CD4-positive, alpha-beta memory T cell (primary cell): ENCODE data around the gene CPSF7. TPM values are rescaled to one million over a fixed set of nuclear protein-coding genes. Genes with fewer than 3 reads are reported as not detected.

Experiments used
- CTCF ChIA-PET: fragments of 350-600 bp; sonication (Branson Sonifier 250); formaldehyde crosslinking; loops from one replicate; lab custom pipeline; 2021; ENCODE audit warnings: inconsistent platforms; ENCODE audit not compliant: partially characterized antibody; lab: Charles Lee
- POLR2A ChIA-PET: fragments of 350-600 bp; sonication (Branson Sonifier 250); formaldehyde crosslinking; loops from one replicate; lab custom pipeline; 2021; ENCODE audit not compliant: partially characterized antibody; lab: Charles Lee
- DNase-seq, 5 donors: peaks; one replicate each; pipeline versions ENCODE4 v3.0.0 to v3.0.0-alpha.2; 2020 to 2022; ENCODE audit warnings: mixed read lengths in 1 of 5
- H3K27ac ChIP-seq: one replicate; pipeline ENCODE4 v1.7.0; 2013; ENCODE audit warnings: low read depth, low read length
- H3K27me3 ChIP-seq: 2 replicates; pipeline ENCODE4 v1.7.0; 2013; ENCODE audit warnings: mild to moderate bottlenecking, low read length, moderate library complexity; ENCODE audit not compliant: insufficient read depth
- H3K36me3 ChIP-seq: 2 replicates; pipeline ENCODE4 v1.7.0; 2013; ENCODE audit warnings: mild to moderate bottlenecking, low read length, moderate library complexity; ENCODE audit not compliant: insufficient read depth
- H3K4me1 ChIP-seq: 2 replicates; pipeline ENCODE4 v1.7.0; 2013; ENCODE audit warnings: mild to moderate bottlenecking, low read length, moderate library complexity; ENCODE audit not compliant: insufficient read depth
- H3K4me3 ChIP-seq, 2 donors: one replicate each; pipeline ENCODE4 v1.7.0; 2013; ENCODE audit warnings: low read length in 2 of 2, mild to moderate bottlenecking in 1 of 2
- H3K9me3 ChIP-seq, 2 donors: one replicate each; pipeline ENCODE4 v1.7.0; 2013; ENCODE audit warnings: low read length in 2 of 2, control low read depth in 1 of 2; ENCODE audit not compliant: control insufficient read depth in 1 of 2
- H3K27ac Mint-ChIP-seq, 7 donors: one replicate each; pipeline ENCODE4 v1.8.0; 2020 to 2021; ENCODE audit warnings: mixed read lengths in 7 of 7, mild to moderate bottlenecking in 6 of 7, inconsistent platforms in 3 of 7, moderate library complexity in 3 of 7
- H3K27me3 Mint-ChIP-seq, 2 donors: one replicate each; pipeline ENCODE4 v1.8.0; 2020 to 2021; ENCODE audit warnings: mixed read lengths in 2 of 2
- H3K36me3 Mint-ChIP-seq, 2 donors: one replicate each; pipeline ENCODE4 v1.8.0; 2020 to 2021; ENCODE audit warnings: mixed read lengths in 2 of 2, inconsistent platforms in 1 of 2, mild to moderate bottlenecking in 1 of 2
- H3K4me1 Mint-ChIP-seq, 4 donors: one replicate each; pipeline ENCODE4 v1.8.0; 2020 to 2021; ENCODE audit warnings: mixed read lengths in 4 of 4, mild to moderate bottlenecking in 1 of 4
- H3K4me3 Mint-ChIP-seq, 8 donors: one replicate each; pipeline ENCODE4 v1.8.0; 2020 to 2021; ENCODE audit warnings: mixed read lengths in 8 of 8, mild to moderate bottlenecking in 7 of 8, moderate library complexity in 6 of 8, inconsistent platforms in 3 of 8
- H3K9me3 Mint-ChIP-seq, 8 donors: one replicate each; pipeline ENCODE4 v1.8.0; 2020 to 2021; ENCODE audit warnings: mixed read lengths in 8 of 8, mild to moderate bottlenecking in 5 of 8, inconsistent platforms in 3 of 8, moderate library complexity in 1 of 8
- intact Hi-C: fragments of 100-400 bp; cut with micrococcal nuclease; formaldehyde crosslinking; loops from one replicate; pipeline ENCODE4 v1.15.1; 2023
- polyA plus RNA-seq, 2 donors: library from polyadenylated mRNA; unstranded; fragments of 300-500 nt; fragmentation: Illumina TruSeq; gene quantifications; one replicate each; pipeline ENCODE4 v1.2.3, GENCODE V29; 2021
- total RNA-seq, 2 experiments: library from RNA; stranded (reverse); gene quantifications; one replicate each; pipeline ENCODE4 v1.2.3, GENCODE V29; 2021

The CPSF7 gene
- total and polyA plus RNA-seq, 4 experiments from 2014 or later, result 19.9 to 149 (median 89.4) TPM

- Mint-ChIP-seq H3K27me3 (no peaks in the 10 kb centered on the region), H3K4me3 (no peak overlapping the region), H3K27ac (peak overlapping the region in 3 of 7 donors; percentile 8 to 72 (median 72)), H3K36me3 (peaks cover 51 to 87% of the 10 kb centered on the region in 2 donors), H3K9me3 (no peaks in the 10 kb centered on the region), H3K4me1 (peaks cover 27 to 68% (median 41%) of the 10 kb centered on the region in 4 donors)
- ChIA-PET POLR2A (interaction anchor here (0.7 kb wide), 1 partner anchor 300 kb away, joined by 7 read pairs; no protein-coding TSS in a partner anchor), CTCF (interaction anchor here (1.4 to 2.4 kb wide), 3 partner anchors 14 to 86 kb away, joined by 3 to 7 read pairs (median 3); no protein-coding TSS in a partner anchor)
- Histone ChIP-seq H3K9me3 (no peaks in the 10 kb centered on the region), H3K4me3 (no peak overlapping the region), H3K27ac (no peak overlapping the region), H3K36me3 (peaks cover 76% of the 10 kb centered on the region), H3K4me1 (peaks cover 50% of the 10 kb centered on the region), H3K27me3 (no peaks in the 10 kb centered on the region)
- intact Hi-C loops, result no loop called here
- DNase-seq, result no peak
Observed at GRCh38 chr11:61422226-61422625, 7.5 kb downstream of the CPSF7 start.

- Histone ChIP-seq H3K9me3 (no peaks in the 10 kb centered on the region), H3K4me1 (peaks cover 11% of the 10 kb centered on the region), H3K36me3 (peaks cover 75% of the 10 kb centered on the region), H3K4me3 (no peak overlapping the region), H3K27ac (no peak overlapping the region), H3K27me3 (no peaks in the 10 kb centered on the region)
- peaks cover 58 to 89% of the 10 kb centered on the region in 2 donors for H3K36me3 Mint-ChIP-seq
- POLR2A ChIA-PET, result interaction anchor here (1.3 kb wide), 1 partner anchor 11 kb away, joined by 6 read pairs; the partner anchor contains the start of genes CPSF7 and SDHAF2
- no peaks in the 10 kb centered on the region for H3K9me3 Mint-ChIP-seq
- H3K4me3 Mint-ChIP-seq, result no peak overlapping the region
- H3K27ac Mint-ChIP-seq, result peak overlapping the region in 1 of 7 donors; percentile 47
- H3K4me1 Mint-ChIP-seq, result peaks cover 16 to 50% (median 26%) of the 10 kb centered on the region in 4 donors
- H3K27me3 Mint-ChIP-seq, result no peaks in the 10 kb centered on the region
- intact Hi-C loops, result no loop called here
- CTCF ChIA-PET, result interaction anchor here (0.9 kb wide), 1 partner anchor 82 kb away, joined by 3 read pairs; no protein-coding TSS in a partner anchor
- no peak for DNase-seq
Observed at GRCh38 chr11:61418136-61418535, 11.6 kb downstream of the CPSF7 start.

- POLR2A ChIA-PET, result interaction anchor here (0.9 kb wide), 1 partner anchor 11 kb away, joined by 3 read pairs; no protein-coding TSS in a partner anchor
- Histone ChIP-seq H3K27ac (no peak overlapping the region), H3K9me3 (no peaks in the 10 kb centered on the region), H3K27me3 (no peaks in the 10 kb centered on the region), H3K4me1 (peaks cover 11% of the 10 kb centered on the region), H3K4me3 (no peak overlapping the region), H3K36me3 (peaks cover 80% of the 10 kb centered on the region)
- CTCF ChIA-PET, result interaction anchor here (0.9 kb wide), 1 partner anchor 81 kb away, joined by 3 read pairs; no protein-coding TSS in a partner anchor
- peak overlapping the region in 6 of 7 donors; percentile 15 to 88 (median 44) for H3K27ac Mint-ChIP-seq
- H3K9me3 Mint-ChIP-seq, result no peaks in the 10 kb centered on the region
- H3K4me1 Mint-ChIP-seq, result peaks cover 16 to 48% (median 24%) of the 10 kb centered on the region in 4 donors
- no peaks in the 10 kb centered on the region for H3K27me3 Mint-ChIP-seq
- no peak for DNase-seq
- no peak overlapping the region for H3K4me3 Mint-ChIP-seq
- peaks cover 58 to 92% of the 10 kb centered on the region in 2 donors for H3K36me3 Mint-ChIP-seq
- intact Hi-C loops, result no loop called here
Observed at GRCh38 chr11:61417670-61418069, 12.1 kb downstream of the CPSF7 start.

- H3K4me1 Mint-ChIP-seq, result peaks cover 12 to 45% (median 20%) of the 10 kb centered on the region in 4 donors
- intact Hi-C loops, result no loop called here
Observed at GRCh38 chr11:61416941-61417340, 12.8 kb downstream of the CPSF7 start.

GRCh38 chr11:61415381-61415780, 14.4 kb downstream of the CPSF7 start:
- ChIA-PET CTCF (no interaction called here), POLR2A (no interaction called here)
- H3K27ac Mint-ChIP-seq, result no peak overlapping the region
- intact Hi-C loops, result no loop called here
- Histone ChIP-seq H3K27me3 (no peaks in the 10 kb centered on the region), H3K4me3 (no peak overlapping the region), H3K36me3 (peaks cover 86% of the 10 kb centered on the region), H3K4me1 (no peaks in the 10 kb centered on the region), H3K27ac (no peak overlapping the region), H3K9me3 (no peaks in the 10 kb centered on the region)
- no peaks in the 10 kb centered on the region for H3K27me3 Mint-ChIP-seq
- no peaks in the 10 kb centered on the region for H3K9me3 Mint-ChIP-seq
- no peak for DNase-seq
- peaks cover 8 to 36% (median 16%) of the 10 kb centered on the region in 4 donors for H3K4me1 Mint-ChIP-seq
- no peak overlapping the region for H3K4me3 Mint-ChIP-seq
- H3K36me3 Mint-ChIP-seq, result peaks cover 61 to 91% of the 10 kb centered on the region in 2 donors

More at GRCh38 chr11:61416941-61417340, 12.8 kb downstream of the CPSF7 start:
- peaks cover 84% of the 10 kb centered on the region for H3K36me3 ChIP-seq
- H3K36me3 Mint-ChIP-seq, result peaks cover 59 to 89% of the 10 kb centered on the region in 2 donors
- DNase-seq, result no peak
- H3K27ac Mint-ChIP-seq, result peak overlapping the region in 4 of 7 donors; percentile 31 to 72 (median 52)
- POLR2A ChIA-PET, result interaction anchor here (0.9 kb wide), 1 partner anchor 12 kb away, joined by 3 read pairs; no protein-coding TSS in a partner anchor
- H3K9me3 ChIP-seq, result no peaks in the 10 kb centered on the region
- peaks cover 8% of the 10 kb centered on the region for H3K4me1 ChIP-seq
- no peaks in the 10 kb centered on the region for H3K9me3 Mint-ChIP-seq
- H3K27me3 Mint-ChIP-seq, result no peaks in the 10 kb centered on the region
- H3K27ac ChIP-seq, result no peak overlapping the region
- H3K4me3 Mint-ChIP-seq, result no peak overlapping the region
- H3K4me3 ChIP-seq, result no peak overlapping the region
- no peaks in the 10 kb centered on the region for H3K27me3 ChIP-seq
- CTCF ChIA-PET, result no interaction called here

- Mint-ChIP-seq H3K9me3 (no peaks in the 10 kb centered on the region), H3K4me1 (peaks cover 4 to 35% (median 14%) of the 10 kb centered on the region in 4 donors), H3K27me3 (no peaks in the 10 kb centered on the region), H3K27ac (peak overlapping the region in 5 of 7 donors; percentile 21 to 88 (median 37)), H3K36me3 (peaks cover 56 to 88% of the 10 kb centered on the region in 2 donors), H3K4me3 (peak overlapping the region in 1 of 8 donors; percentile 18)
- no peaks in the 10 kb centered on the region for H3K4me1 ChIP-seq
- ChIA-PET CTCF (interaction anchor here (1.5 kb wide), 1 partner anchor 29 kb away, joined by 3 read pairs; no protein-coding TSS in a partner anchor), POLR2A (no interaction called here)
- DNase-seq, result no peak
- intact Hi-C loops, result no loop called here
- H3K27me3 ChIP-seq, result no peaks in the 10 kb centered on the region
- no peaks in the 10 kb centered on the region for H3K9me3 ChIP-seq
- H3K36me3 ChIP-seq, result peaks cover 85% of the 10 kb centered on the region
- no peak overlapping the region for H3K27ac ChIP-seq
- H3K4me3 ChIP-seq, result no peak overlapping the region
Observed at GRCh38 chr11:61414547-61414946, 15.2 kb downstream of the CPSF7 start.

- peaks cover 58 to 88% of the 10 kb centered on the region in 2 donors for H3K36me3 Mint-ChIP-seq
- POLR2A ChIA-PET, result interaction anchor here (0.6 kb wide), 1 partner anchor 115 kb away, joined by 3 read pairs; no protein-coding TSS in a partner anchor
- intact Hi-C loops, result no loop called here
Observed at GRCh38 chr11:61413496-61413895, 16.3 kb downstream of the CPSF7 start.

More at GRCh38 chr11:61413496-61413895, 16.3 kb downstream of the CPSF7 start:
- Histone ChIP-seq H3K9me3 (no peaks in the 10 kb centered on the region), H3K27ac (no peak overlapping the region), H3K4me3 (no peak overlapping the region), H3K4me1 (no peaks in the 10 kb centered on the region), H3K27me3 (no peaks in the 10 kb centered on the region), H3K36me3 (peaks cover 86% of the 10 kb centered on the region)
- peak overlapping the region in 4 of 7 donors; percentile 1 to 75 (median 39) for H3K27ac Mint-ChIP-seq
- no peak overlapping the region for H3K4me3 Mint-ChIP-seq
- CTCF ChIA-PET, result interaction anchor here (1.5 kb wide), 1 partner anchor 28 kb away, joined by 3 read pairs; no protein-coding TSS in a partner anchor
- DNase-seq, result no peak
- H3K9me3 Mint-ChIP-seq, result no peaks in the 10 kb centered on the region
- H3K27me3 Mint-ChIP-seq, result no peaks in the 10 kb centered on the region
- H3K4me1 Mint-ChIP-seq, result peaks cover 4 to 29% (median 14%) of the 10 kb centered on the region in 4 donors
